Measurements from ENCODE around the gene KANSL1. TPM values are rescaled to one million over a fixed set of nuclear protein-coding genes. Genes with fewer than 3 reads are reported as not detected.

The KANSL1 gene
- total RNA-seq, 4 donors from 2014 or later, result 91.3 to 120 (median 105) TPM

DNA sequence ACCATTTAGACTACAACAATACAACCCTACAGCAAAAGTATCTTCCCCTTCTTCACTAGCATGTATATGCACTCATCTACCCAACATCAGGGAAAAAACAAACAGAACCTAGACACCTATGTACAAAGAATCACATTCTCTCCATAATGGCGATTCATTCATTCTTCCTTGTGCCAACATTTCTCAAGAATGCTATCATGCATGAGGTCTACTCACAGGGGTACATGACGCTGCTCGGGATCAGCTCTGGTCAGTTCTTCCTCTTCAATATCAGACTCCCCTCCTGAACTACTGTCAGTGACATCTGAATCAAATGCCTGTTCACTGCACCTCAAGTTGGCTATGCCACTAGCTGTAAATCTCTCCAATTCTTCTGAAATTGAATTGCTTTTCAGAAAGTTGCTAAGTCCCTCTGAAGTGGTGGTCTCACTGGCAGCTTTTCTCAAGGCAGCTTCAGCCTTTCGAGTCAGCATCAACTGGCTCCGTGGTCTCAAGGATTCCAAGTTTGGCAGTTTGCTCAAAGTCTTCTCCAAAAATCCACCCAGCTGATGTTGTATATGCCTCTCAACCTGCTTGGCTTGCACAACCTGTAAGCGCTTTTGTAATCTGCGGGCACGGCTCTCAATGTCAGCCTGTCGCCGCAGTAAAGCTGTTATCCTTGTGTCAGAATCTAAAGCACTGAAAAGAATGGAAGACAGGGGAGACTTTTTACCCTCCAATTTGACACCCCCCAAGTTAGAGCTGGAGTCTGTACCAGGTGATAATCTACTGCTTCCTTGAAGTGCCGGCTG lies 22.4 kb downstream of the KANSL1 start:
- peaks cover 0 to 20% (median 7%) of the 10 kb centered on the region in 3 donors for H3K36me3 ChIP-seq
- no peak overlapping the region for H3K4me3 ChIP-seq
- 92 to 95% methylated on average over 11 of the region's 11 CpGs for WGBS, 2 donors
- H3K27me3 ChIP-seq, result no peaks in the 10 kb centered on the region
- no peak for DNase-seq (ENCODE audit: low spot score in 2 of 2)
- H3K4me1 ChIP-seq, result peaks cover 0 to 95% (median 37%) of the 10 kb centered on the region in 4 donors
- no peak overlapping the region for H3K27ac ChIP-seq
- H3K9me3 ChIP-seq, result no peaks in the 10 kb centered on the region
- TF ChIP-seq POLR2A (IDR thresholded peaks at IDR 0.05) (no peak), EP300 (IDR thresholded peaks at IDR 0.05) (no peak), CTCF (IDR thresholded peaks at IDR 0.05) (no peak)

DNA sequence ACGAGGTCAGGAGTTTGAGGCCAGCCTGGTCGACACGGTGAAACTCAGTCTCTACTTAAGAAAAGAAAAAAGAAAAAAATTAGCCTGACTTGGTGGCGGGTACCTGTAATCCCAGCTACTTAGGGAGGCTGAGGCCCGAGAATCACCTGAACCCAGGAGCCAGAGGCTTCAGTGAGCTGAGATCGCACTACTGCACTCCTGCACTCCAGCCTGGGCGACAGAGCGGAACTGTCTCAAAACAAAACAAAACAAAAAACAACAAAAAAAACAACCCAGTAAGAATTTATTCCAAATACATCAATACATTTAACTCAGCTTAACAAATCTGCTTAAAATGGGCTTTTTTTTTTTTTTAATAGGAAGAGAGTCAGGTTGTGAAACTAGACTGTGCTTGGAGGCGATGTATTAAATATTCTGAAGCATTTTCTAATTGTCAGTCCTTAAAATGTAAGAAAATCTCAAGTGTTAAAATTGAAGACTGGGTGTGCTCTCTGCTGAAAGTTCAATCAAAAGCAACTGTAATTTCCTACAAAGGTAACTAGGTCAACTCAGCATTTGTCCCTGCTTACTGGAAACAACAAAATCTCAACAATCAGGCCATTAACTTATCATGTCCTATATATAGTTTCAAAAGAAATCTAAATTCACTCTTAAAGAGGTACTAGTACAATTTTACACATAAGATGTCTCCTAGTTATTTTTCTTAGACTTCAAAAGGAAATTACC lies 23.2 kb downstream of the KANSL1 start:
- no peak for DNase-seq (ENCODE audit: low spot score in 2 of 2)
- H3K4me3 ChIP-seq, result no peak overlapping the region
- WGBS, 2 donors, result 84 to 91% methylated on average over 9 of the region's 9 CpGs
- TF ChIP-seq POLR2A (IDR thresholded peaks at IDR 0.05), result no peak
- H3K9me3 ChIP-seq, result no peaks in the 10 kb centered on the region
- H3K27me3 ChIP-seq, result no peaks in the 10 kb centered on the region
- H3K36me3 ChIP-seq, result peaks cover 0 to 20% (median 7%) of the 10 kb centered on the region in 3 donors
- no peak overlapping the region for H3K27ac ChIP-seq
- H3K4me1 ChIP-seq, result peaks cover 0 to 96% (median 37%) of the 10 kb centered on the region in 4 donors

DNA sequence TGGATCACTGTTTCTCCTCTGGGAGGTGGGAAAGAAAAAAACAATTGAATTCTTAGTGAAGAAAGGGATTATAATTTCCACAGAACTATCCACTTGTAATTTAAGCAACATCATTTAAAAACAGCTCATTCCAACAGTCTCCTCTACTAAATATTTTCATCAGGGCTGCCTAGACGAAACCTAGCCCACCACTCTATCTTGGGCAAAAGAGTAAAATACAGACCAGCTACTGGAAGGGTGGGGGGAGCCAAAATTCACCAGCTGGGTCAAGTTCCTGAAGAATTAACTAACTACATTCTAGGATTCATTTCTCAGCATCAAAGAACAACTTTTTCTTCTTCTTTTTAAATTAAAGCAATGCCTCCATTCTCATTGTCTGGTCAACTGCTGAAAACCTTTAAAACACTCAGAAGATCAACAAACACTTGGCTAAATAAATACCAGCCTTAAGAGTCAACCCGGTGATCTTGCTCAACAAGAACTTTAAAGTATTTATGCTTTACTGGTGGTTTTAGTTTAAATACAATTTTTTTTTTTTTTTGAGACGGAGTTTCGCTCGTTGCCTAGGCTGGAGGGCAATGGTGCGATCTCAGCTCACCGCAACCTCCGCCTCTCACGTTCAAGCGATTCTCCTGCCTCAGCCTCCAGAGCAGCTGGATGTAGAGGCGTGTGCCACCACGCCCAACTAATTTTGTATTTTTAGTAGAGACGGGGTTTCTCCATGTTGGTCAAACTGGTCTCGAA lies 25.2 kb downstream of the KANSL1 start:
- Histone ChIP-seq H3K4me1 (peaks cover 0 to 96% (median 35%) of the 10 kb centered on the region in 4 donors), H3K4me3 (no peak overlapping the region), H3K27ac (peak overlapping the region in 1 of 4 donors; percentile 0), H3K27me3 (no peaks in the 10 kb centered on the region), H3K9me3 (no peaks in the 10 kb centered on the region), H3K36me3 (peaks cover 0 to 20% (median 7%) of the 10 kb centered on the region in 3 donors)
- TF ChIP-seq POLR2A (IDR thresholded peaks at IDR 0.05) (no peak), EP300 (IDR thresholded peaks at IDR 0.05) (no peak), CTCF (IDR thresholded peaks at IDR 0.05) (no peak)
- DNase-seq (ENCODE audit: low spot score in 2 of 2), result no peak
- WGBS, 2 donors, result 81 to 84% methylated on average over 14 of the region's 14 CpGs

DNA sequence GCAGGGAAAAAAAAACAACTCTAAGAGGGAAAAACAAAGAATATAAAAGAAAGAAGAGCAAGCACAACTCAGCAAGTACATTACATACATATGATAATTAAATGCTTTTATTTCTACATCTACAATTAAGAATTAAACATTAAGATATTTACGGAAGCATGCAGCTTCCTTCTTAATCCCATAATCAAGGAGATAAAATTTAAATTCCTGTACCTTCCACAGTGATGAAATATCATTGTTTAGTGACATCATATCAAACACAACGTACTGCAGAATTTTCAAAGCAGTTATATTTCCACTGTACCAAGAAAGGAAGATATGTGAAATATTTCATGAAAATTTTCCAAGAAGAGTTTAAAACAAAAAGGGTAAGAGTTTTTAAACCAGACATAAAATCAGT lies 26.0 kb downstream of the KANSL1 start:
- TF ChIP-seq POLR2A (IDR thresholded peaks at IDR 0.05) (no peak), CTCF (IDR thresholded peaks at IDR 0.05) (no peak), EP300 (IDR thresholded peaks at IDR 0.05) (no peak)
- Histone ChIP-seq H3K27ac (peak overlapping the region in 1 of 4 donors; percentile 0), H3K27me3 (no peaks in the 10 kb centered on the region), H3K4me3 (no peak overlapping the region), H3K36me3 (peaks cover 0 to 20% (median 7%) of the 10 kb centered on the region in 3 donors), H3K9me3 (no peaks in the 10 kb centered on the region), H3K4me1 (peaks cover 0 to 96% (median 33%) of the 10 kb centered on the region in 4 donors)
- WGBS, 2 donors, result 34 to 37% methylated on average over 2 of the region's 2 CpGs
- no peak for DNase-seq (ENCODE audit: low spot score in 2 of 2)

DNA sequence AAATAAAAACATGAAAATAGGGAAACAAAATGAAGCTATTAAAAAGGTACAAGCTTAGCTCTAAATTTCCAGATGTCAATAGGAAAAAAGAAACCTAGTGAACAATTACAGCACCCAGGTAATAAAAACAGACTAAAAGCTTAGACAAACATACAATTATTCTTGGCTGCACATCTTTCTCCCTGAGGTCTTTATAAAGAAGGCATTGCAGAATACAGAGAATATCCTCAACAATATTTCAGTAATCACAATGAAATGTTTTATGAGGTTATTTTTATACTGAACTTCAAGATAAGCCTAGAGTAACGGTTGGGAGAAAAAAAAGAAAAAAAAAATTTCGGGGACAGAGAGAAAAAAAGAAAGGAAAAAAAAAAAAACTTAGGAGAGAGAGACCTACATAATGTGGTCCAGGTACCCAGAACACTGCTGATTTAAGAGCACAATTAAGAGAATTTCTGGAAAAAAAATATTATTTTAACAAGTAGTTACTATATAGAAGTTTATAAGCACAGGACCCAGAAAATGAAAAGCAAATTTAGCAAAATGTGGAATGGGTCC lies 26.5 kb downstream of the KANSL1 start:
- peaks cover 0 to 96% (median 35%) of the 10 kb centered on the region in 4 donors for H3K4me1 ChIP-seq
- DNase-seq (ENCODE audit: low spot score in 2 of 2), result no peak
- 17 to 30% methylated on average over 2 of the region's 2 CpGs for WGBS, 2 donors
- H3K9me3 ChIP-seq, result no peaks in the 10 kb centered on the region
- H3K4me3 ChIP-seq, result no peak overlapping the region
- peaks cover 0 to 18% (median 7%) of the 10 kb centered on the region in 3 donors for H3K36me3 ChIP-seq
- no peak for TF ChIP-seq EP300 (IDR thresholded peaks at IDR 0.05)
- TF ChIP-seq CTCF (IDR thresholded peaks at IDR 0.05), result no peak
- TF ChIP-seq POLR2A (IDR thresholded peaks at IDR 0.05), result no peak
- no peaks in the 10 kb centered on the region for H3K27me3 ChIP-seq
- H3K27ac ChIP-seq, result no peak overlapping the region
